DMS153 (cell line): ENCODE results near the gene MOB3A.

Experiments used
- DNase-seq: peaks from one replicate; lab custom pipeline; 2025; lab: John Stamatoyannopoulos, UW

The MOB3A gene

GRCh38 chr19:2123682-2124387, 27.7 kb upstream of the MOB3A start:
- DNase-seq = no peak

GRCh38 chr19:2122982-2123381, 26.9 kb upstream of the MOB3A start:
- no peak for DNase-seq

GRCh38 chr19:2122251-2122650, 26.1 kb upstream of the MOB3A start:
- no peak for DNase-seq

GRCh38 chr19:2121416-2122051, 25.4 kb upstream of the MOB3A start:
- no peak for DNase-seq

- DNase-seq = no peak
Observed at GRCh38 chr19:2120821-2121220, 24.7 kb upstream of the MOB3A start.

- no peak for DNase-seq
Observed at GRCh38 chr19:2119921-2120785, 24.0 kb upstream of the MOB3A start.

- DNase-seq = no peak
Observed at GRCh38 chr19:2118438-2118837, 22.3 kb upstream of the MOB3A start.

- no peak for DNase-seq
Observed at GRCh38 chr19:2117215-2117960, 21.3 kb upstream of the MOB3A start.

- no peak for DNase-seq
Observed at GRCh38 chr19:2116507-2116906, 20.4 kb upstream of the MOB3A start.

- no peak for DNase-seq
Observed at GRCh38 chr19:2115911-2116426, 19.8 kb upstream of the MOB3A start.

GRCh38 chr19:2115324-2115723, 19.2 kb upstream of the MOB3A start:
- DNase-seq = no peak

GRCh38 chr19:2114821-2115220, 18.7 kb upstream of the MOB3A start:
- no peak for DNase-seq

- no peak for DNase-seq
Observed at GRCh38 chr19:2114218-2114617, 18.1 kb upstream of the MOB3A start.

GRCh38 chr19:2113439-2114211, 17.5 kb upstream of the MOB3A start:
- no peak for DNase-seq

GRCh38 chr19:2112516-2113320, 16.6 kb upstream of the MOB3A start:
- DNase-seq = no peak

- DNase-seq = no peak
Observed at GRCh38 chr19:2111886-2112285, 15.8 kb upstream of the MOB3A start.

GRCh38 chr19:2111425-2111824, 15.3 kb upstream of the MOB3A start:
- no peak for DNase-seq

GRCh38 chr19:2110822-2111221, 14.7 kb upstream of the MOB3A start:
- DNase-seq = no peak

- no peak for DNase-seq
Observed at GRCh38 chr19:2109046-2109864, 13.1 kb upstream of the MOB3A start.
